HEK293 (cell line): ENCODE results near the gene FAM9A.

Source experiments
- CTCF ChIA-PET: fragments of 350-600 bp; formaldehyde crosslinking; extraction: SDS; loops from one replicate; lab custom pipeline; 2021; ENCODE audit warnings: antibody characterized with exemption; lab: Yijun Ruan, JAX
- POLR2A ChIA-PET: fragments of 300-600 bp; formaldehyde crosslinking; extraction: SDS; loops from one replicate; lab custom pipeline; 2020; ENCODE audit warnings: antibody characterized with exemption, inconsistent platforms; lab: Yijun Ruan, JAX
- H3K27ac ChIP-seq: fragments of 200-500 bp; sonication (Bioruptor generic); 2 replicates; pipeline ENCODE4 v1.5.1; 2014; ENCODE audit warnings: low read depth, low read length, control low read depth, inconsistent platforms; ENCODE audit errors: extremely low read depth
- H3K36me3 ChIP-seq, 2 experiments: fragments of 200-500 bp in 1 of 2; sonication (Bioruptor generic) in 1 of 2; 1 replicate in 1 of 2; 2 replicates in 1 of 2; pipeline ENCODE4 v1.5.1; 2014 to 2017; ENCODE audit warnings: inconsistent platforms in 2 of 2, low read length in 2 of 2; ENCODE audit not compliant: control insufficient read depth in 2 of 2, insufficient read depth in 1 of 2
- H3K4me1 ChIP-seq: fragments of 200-500 bp; sonication (Bioruptor generic); 2 replicates; pipeline ENCODE4 v1.5.1; 2014; ENCODE audit warnings: mild to moderate bottlenecking, low read length, inconsistent platforms; ENCODE audit not compliant: control insufficient read depth, insufficient read depth
- H3K4me3 ChIP-seq: 2 replicates; pipeline ENCODE4 v1.5.1; 2011; ENCODE audit warnings: low read depth, mild to moderate bottlenecking, control low read depth, low read length, moderate library complexity
- H3K9me3 ChIP-seq: fragments of 200-500 bp; sonication (Bioruptor generic); 2 replicates; pipeline ENCODE4 v1.5.1; 2014; ENCODE audit warnings: low read depth, low read length, inconsistent platforms; ENCODE audit not compliant: control insufficient read depth, insufficient read depth
- BCL11A ChIP-seq: fragments of 450-650 bp; formaldehyde crosslinking; IDR thresholded peaks from 2 replicates; pipeline ENCODE4 v1.5.1; 2016; ENCODE audit warnings: low read depth, missing biosample characterization, missing genetic modification characterization
- GFI1B ChIP-seq: fragments of 450-650 bp; formaldehyde crosslinking; IDR thresholded peaks from 2 replicates; pipeline ENCODE4 v1.5.1; 2016; ENCODE audit warnings: missing biosample characterization, missing genetic modification characterization
- GLI2 ChIP-seq: fragments of 450-650 bp; formaldehyde crosslinking; IDR thresholded peaks from 2 replicates; pipeline ENCODE4; 2017; ENCODE audit warnings: missing biosample characterization, missing genetic modification characterization, low read depth, borderline replicate concordance
- KLF8 ChIP-seq: fragments of 450-650 bp; formaldehyde crosslinking; IDR thresholded peaks from 2 replicates; pipeline ENCODE4 v1.5.1; 2016; ENCODE audit warnings: missing biosample characterization, missing genetic modification characterization
- MYNN ChIP-seq: fragments of 450-650 bp; formaldehyde crosslinking; IDR thresholded peaks from 2 replicates; pipeline ENCODE4 v1.5.1; 2016; ENCODE audit warnings: missing biosample characterization, missing genetic modification characterization, borderline replicate concordance
- SALL2 ChIP-seq: fragments of 450-650 bp; formaldehyde crosslinking; IDR thresholded peaks from 2 replicates; pipeline ENCODE4 v1.5.0; 2017; ENCODE audit warnings: missing biosample characterization, mild to moderate bottlenecking, missing genetic modification characterization, borderline replicate concordance
- SCRT1 ChIP-seq: fragments of 450-650 bp; formaldehyde crosslinking; IDR thresholded peaks from 2 replicates; pipeline ENCODE4 v1.5.1; 2016; ENCODE audit warnings: missing biosample characterization, missing genetic modification characterization, borderline replicate concordance
- SP2 ChIP-seq: fragments of 450-650 bp; formaldehyde crosslinking; IDR thresholded peaks from 2 replicates; pipeline ENCODE4 v1.5.1; 2016; ENCODE audit warnings: missing biosample characterization, missing genetic modification characterization
- YY1 ChIP-seq: fragments of 450-650 bp; formaldehyde crosslinking; IDR thresholded peaks from 2 replicates; pipeline ENCODE4 v1.5.1; 2018; ENCODE audit warnings: missing biosample characterization, missing genetic modification characterization
- YY2 ChIP-seq: fragments of 450-650 bp; formaldehyde crosslinking; IDR thresholded peaks from 2 replicates; pipeline ENCODE4 v1.5.1; 2016; ENCODE audit warnings: missing biosample characterization, missing genetic modification characterization
- ZBTB1 ChIP-seq: fragments of 450-650 bp; formaldehyde crosslinking; IDR thresholded peaks from 2 replicates; pipeline ENCODE4 v1.5.1; 2016; ENCODE audit warnings: missing biosample characterization, missing genetic modification characterization
- ZNF19 ChIP-seq: fragments of 450-650 bp; formaldehyde crosslinking; IDR thresholded peaks from 2 replicates; pipeline ENCODE4; 2016; ENCODE audit warnings: missing biosample characterization, missing genetic modification characterization, low read depth
- ZNF2 ChIP-seq: fragments of 450-650 bp; formaldehyde crosslinking; IDR thresholded peaks from 2 replicates; pipeline ENCODE4 v1.5.1; 2016; ENCODE audit warnings: missing biosample characterization, missing genetic modification characterization
- ZNF274 ChIP-seq, 2 experiments: fragments of 200-500 bp in 1 of 2; fragments of 450-650 bp in 1 of 2; sonication (Bioruptor generic) in 1 of 2; formaldehyde crosslinking in 1 of 2; IDR thresholded peaks; 2 replicates each; pipeline versions ENCODE4 v1.5.1 to v1.6.1; 2014 to 2016; ENCODE audit warnings: borderline replicate concordance in 1 of 2, inconsistent platforms in 1 of 2, low read length in 1 of 2, missing biosample characterization in 1 of 2, missing genetic modification characterization in 1 of 2
- ZNF341 ChIP-seq: fragments of 450-650 bp; formaldehyde crosslinking; IDR thresholded peaks from 2 replicates; pipeline ENCODE4; 2016; ENCODE audit warnings: low read depth, missing biosample characterization, missing genetic modification characterization
- ZNF549 ChIP-seq: fragments of 450-650 bp; IDR thresholded peaks from 2 replicates; pipeline ENCODE4 v1.5.1; 2018; ENCODE audit warnings: missing biosample characterization, missing genetic modification characterization, mild to moderate bottlenecking, inconsistent platforms, moderate library complexity
- ZNF555 ChIP-seq: fragments of 450-650 bp; formaldehyde crosslinking; conservative IDR thresholded peaks from 2 replicates; pipeline ENCODE4 v1.5.1; 2017; ENCODE audit warnings: missing biosample characterization, mild to moderate bottlenecking, missing genetic modification characterization, inconsistent platforms
- ZNF610 ChIP-seq: fragments of 450-650 bp; formaldehyde crosslinking; IDR thresholded peaks from 2 replicates; pipeline ENCODE4 v1.5.1; 2016; ENCODE audit warnings: missing biosample characterization, missing genetic modification characterization, borderline replicate concordance
- ZNF621 ChIP-seq: fragments of 450-650 bp; formaldehyde crosslinking; IDR thresholded peaks from 2 replicates; pipeline ENCODE4 v1.5.1; 2017; ENCODE audit warnings: missing biosample characterization, missing genetic modification characterization
- ZNF624 ChIP-seq: fragments of 450-650 bp; formaldehyde crosslinking; IDR thresholded peaks from 2 replicates; pipeline ENCODE4 v1.5.1; 2017; ENCODE audit warnings: missing biosample characterization, missing genetic modification characterization
- ZNF677 ChIP-seq: fragments of 450-650 bp; IDR thresholded peaks from 2 replicates; pipeline ENCODE4 v1.5.0; 2018; ENCODE audit warnings: missing biosample characterization, mild to moderate bottlenecking, missing genetic modification characterization, moderate library complexity
- ZNF701 ChIP-seq: fragments of 450-650 bp; formaldehyde crosslinking; IDR thresholded peaks from 2 replicates; pipeline ENCODE4 v1.5.1; 2016; ENCODE audit warnings: missing biosample characterization, missing genetic modification characterization
- ZNF707 ChIP-seq: fragments of 450-650 bp; formaldehyde crosslinking; IDR thresholded peaks from 2 replicates; pipeline ENCODE4 v1.5.1; 2016; ENCODE audit warnings: missing biosample characterization, missing genetic modification characterization
- ZSCAN30 ChIP-seq: fragments of 450-650 bp; IDR thresholded peaks from 2 replicates; pipeline ENCODE4 v1.5.1; 2018; ENCODE audit warnings: missing biosample characterization, mild to moderate bottlenecking, missing genetic modification characterization, moderate library complexity
- TF ChIP-seq, protein P1 (sequence below): fragments of 450-650 bp; formaldehyde crosslinking; conservative IDR thresholded peaks from 2 replicates; pipeline ENCODE4 v1.5.1; 2016; ENCODE audit warnings: low read depth, missing biosample characterization, missing genetic modification characterization
- TF ChIP-seq, protein P2 (sequence below): fragments of 450-650 bp; formaldehyde crosslinking; IDR thresholded peaks from 2 replicates; pipeline ENCODE4 v1.5.1; 2016; ENCODE audit warnings: missing biosample characterization, missing genetic modification characterization
- TF ChIP-seq, protein P3 (sequence below): fragments of 450-650 bp; formaldehyde crosslinking; IDR thresholded peaks from 2 replicates; pipeline ENCODE4; 2016; ENCODE audit warnings: missing biosample characterization, missing genetic modification characterization
- TF ChIP-seq, protein P4 (sequence below): fragments of 450-650 bp; formaldehyde crosslinking; IDR thresholded peaks from 2 replicates; pipeline ENCODE4 v1.5.1; 2016; ENCODE audit warnings: missing biosample characterization, missing genetic modification characterization

FAM9A gene

DNA sequence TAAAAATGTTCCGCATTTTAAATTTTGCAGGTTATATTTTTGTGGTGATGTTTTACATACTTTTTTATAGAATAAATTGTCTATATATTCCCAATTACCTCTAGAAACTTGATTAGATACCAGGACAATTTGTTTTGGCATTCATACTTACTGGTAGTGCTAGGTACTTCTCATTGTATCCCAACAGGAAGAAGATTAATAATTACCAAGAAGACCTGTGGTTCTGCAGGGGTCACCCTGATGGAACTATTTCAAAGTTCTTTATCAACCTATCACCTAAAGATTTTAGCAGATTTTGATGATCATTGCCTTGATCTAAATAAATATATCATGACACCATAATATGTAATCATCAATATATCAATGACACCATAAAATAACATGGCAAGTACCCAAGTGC is 22.5 kb upstream of the FAM9A start:
- no peaks in the 10 kb centered on the region for H3K36me3 ChIP-seq
- no peaks in the 10 kb centered on the region for H3K9me3 ChIP-seq
- no peaks in the 10 kb centered on the region for H3K4me1 ChIP-seq
- TF ChIP-seq ZNF2 (tag by site-specific recombination) (no peak), ZBTB1 (tag by site-specific recombination) (no peak), GFI1B (tag by site-specific recombination) (no peak), GLI2 (tag by site-specific recombination) (no peak), KLF8 (tag by site-specific recombination) (no peak), ZNF274 (IDR thresholded peaks at IDR 0.05; ENCODE audit: low read length) (no peak), ZNF274 (tag by site-specific recombination; IDR thresholded peaks at IDR 0.05; ENCODE audit: borderline replicate concordance) (no peak), SP2 (tag by site-specific recombination) (no peak), YY1 (tag by site-specific recombination) (no peak), ZNF701 (tag by site-specific recombination) (no peak), YY2 (tag by site-specific recombination) (no peak), BCL11A (tag by site-specific recombination) (no peak), SALL2 (no peak), ZNF341 (no peak), ZNF707 (tag by site-specific recombination) (no peak), MYNN (no peak), ZNF549 (tag by site-specific recombination) (no peak)
- TF ChIP-seq, protein P1, sequence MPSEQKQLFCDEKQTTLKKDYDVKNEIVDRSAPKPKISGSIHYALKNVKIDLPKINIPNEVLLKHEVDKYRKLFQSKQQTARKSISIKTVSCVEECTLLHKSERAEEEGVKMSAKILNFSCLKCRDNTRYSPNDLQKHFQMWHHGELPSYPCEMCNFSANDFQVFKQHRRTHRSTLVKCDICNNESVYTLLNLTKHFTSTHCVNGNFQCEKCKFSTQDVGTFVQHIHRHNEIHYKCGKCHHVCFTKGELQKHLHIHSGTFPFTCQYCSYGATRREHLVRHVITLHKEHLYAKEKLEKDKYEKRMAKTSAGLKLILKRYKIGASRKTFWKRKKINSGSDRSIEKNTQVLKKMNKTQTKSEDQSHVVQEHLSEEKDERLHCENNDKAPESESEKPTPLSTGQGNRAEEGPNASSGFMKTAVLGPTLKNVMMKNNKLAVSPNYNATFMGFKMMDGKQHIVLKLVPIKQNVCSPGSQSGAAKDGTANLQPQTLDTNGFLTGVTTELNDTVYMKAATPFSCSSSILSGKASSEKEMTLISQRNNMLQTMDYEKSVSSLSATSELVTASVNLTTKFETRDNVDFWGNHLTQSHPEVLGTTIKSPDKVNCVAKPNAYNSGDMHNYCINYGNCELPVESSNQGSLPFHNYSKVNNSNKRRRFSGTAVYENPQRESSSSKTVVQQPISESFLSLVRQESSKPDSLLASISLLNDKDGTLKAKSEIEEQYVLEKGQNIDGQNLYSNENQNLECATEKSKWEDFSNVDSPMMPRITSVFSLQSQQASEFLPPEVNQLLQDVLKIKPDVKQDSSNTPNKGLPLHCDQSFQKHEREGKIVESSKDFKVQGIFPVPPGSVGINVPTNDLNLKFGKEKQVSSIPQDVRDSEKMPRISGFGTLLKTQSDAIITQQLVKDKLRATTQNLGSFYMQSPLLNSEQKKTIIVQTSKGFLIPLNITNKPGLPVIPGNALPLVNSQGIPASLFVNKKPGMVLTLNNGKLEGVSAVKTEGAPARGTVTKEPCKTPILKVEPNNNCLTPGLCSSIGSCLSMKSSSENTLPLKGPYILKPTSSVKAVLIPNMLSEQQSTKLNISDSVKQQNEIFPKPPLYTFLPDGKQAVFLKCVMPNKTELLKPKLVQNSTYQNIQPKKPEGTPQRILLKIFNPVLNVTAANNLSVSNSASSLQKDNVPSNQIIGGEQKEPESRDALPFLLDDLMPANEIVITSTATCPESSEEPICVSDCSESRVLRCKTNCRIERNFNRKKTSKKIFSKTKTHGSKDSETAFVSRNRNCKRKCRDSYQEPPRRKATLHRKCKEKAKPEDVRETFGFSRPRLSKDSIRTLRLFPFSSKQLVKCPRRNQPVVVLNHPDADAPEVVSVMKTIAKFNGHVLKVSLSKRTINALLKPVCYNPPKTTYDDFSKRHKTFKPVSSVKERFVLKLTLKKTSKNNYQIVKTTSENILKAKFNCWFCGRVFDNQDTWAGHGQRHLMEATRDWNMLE (tag by site-specific recombination) = no peak
- TF ChIP-seq, protein P2, sequence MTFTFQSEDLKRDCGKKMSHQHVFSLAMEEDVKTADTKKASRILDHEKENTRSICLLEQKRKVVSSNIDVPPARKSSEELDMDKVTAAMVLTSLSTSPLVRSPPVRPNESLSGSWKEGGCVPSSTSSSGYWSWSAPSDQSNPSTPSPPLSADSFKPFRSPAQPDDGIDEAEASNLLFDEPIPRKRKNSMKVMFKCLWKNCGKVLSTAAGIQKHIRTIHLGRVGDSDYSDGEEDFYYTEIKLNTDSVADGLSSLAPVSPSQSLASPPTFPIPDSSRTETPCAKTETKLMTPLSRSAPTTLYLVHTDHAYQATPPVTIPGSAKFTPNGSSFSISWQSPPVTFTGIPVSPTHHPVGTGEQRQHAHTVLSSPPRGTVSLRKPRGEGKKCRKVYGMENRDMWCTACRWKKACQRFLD (tag by site-specific recombination) = no peak
- TF ChIP-seq, all 188 proteins: peak for 0
- ChIA-PET POLR2A (no interaction called here), CTCF (no interaction called here)
- no peak overlapping the region for H3K27ac ChIP-seq
- no peak overlapping the region for H3K4me3 ChIP-seq

DNA sequence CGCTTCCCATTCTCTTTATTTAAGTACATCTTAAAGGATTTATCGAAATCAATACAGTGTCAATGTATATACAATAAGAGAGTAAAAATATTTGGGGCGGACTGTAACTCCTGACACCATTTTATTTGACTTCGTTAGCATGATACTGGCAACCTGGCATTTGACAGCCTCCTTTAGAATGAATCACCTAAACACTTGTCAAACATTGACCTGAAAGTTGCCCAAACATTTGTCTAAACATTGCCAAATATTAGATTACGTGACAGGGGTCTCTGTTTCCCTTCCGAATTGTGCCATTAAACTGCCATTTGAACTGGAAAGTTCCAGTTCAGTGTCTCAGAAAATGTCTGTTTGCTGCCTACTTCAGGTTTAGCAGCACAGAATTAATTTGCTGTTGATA is 20.8 kb upstream of the FAM9A start:
- no peaks in the 10 kb centered on the region for H3K36me3 ChIP-seq
- no peak overlapping the region for H3K4me3 ChIP-seq
- H3K27ac ChIP-seq = no peak overlapping the region
- POLR2A ChIA-PET = no interaction called here
- no peaks in the 10 kb centered on the region for H3K9me3 ChIP-seq
- CTCF ChIA-PET = no interaction called here
- H3K4me1 ChIP-seq = no peaks in the 10 kb centered on the region
- no peak for TF ChIP-seq SCRT1 (tag by site-specific recombination)
- TF ChIP-seq, protein P3, sequence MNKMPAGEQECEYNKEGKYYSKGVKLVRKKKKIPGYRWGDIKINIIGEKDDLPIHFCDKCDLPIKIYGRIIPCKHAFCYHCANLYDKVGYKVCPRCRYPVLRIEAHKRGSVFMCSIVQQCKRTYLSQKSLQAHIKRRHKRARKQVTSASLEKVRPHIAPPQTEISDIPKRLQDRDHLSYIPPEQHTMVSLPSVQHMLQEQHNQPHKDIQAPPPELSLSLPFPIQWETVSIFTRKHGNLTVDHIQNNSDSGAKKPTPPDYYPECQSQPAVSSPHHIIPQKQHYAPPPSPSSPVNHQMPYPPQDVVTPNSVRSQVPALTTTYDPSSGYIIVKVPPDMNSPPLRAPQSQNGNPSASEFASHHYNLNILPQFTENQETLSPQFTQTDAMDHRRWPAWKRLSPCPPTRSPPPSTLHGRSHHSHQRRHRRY (tag by site-specific recombination) = no peak
- TF ChIP-seq ZNF610 (tag by site-specific recombination) = no peak
- no peak for TF ChIP-seq ZNF555 (tag by site-specific recombination)
- no peak for TF ChIP-seq ZSCAN30
- TF ChIP-seq ZNF677 (tag by site-specific recombination) = no peak
- TF ChIP-seq ZNF701 (tag by site-specific recombination) = no peak
- TF ChIP-seq ZNF624 (tag by site-specific recombination) = no peak
- no peak for TF ChIP-seq ZNF621
- TF ChIP-seq, protein P4, sequence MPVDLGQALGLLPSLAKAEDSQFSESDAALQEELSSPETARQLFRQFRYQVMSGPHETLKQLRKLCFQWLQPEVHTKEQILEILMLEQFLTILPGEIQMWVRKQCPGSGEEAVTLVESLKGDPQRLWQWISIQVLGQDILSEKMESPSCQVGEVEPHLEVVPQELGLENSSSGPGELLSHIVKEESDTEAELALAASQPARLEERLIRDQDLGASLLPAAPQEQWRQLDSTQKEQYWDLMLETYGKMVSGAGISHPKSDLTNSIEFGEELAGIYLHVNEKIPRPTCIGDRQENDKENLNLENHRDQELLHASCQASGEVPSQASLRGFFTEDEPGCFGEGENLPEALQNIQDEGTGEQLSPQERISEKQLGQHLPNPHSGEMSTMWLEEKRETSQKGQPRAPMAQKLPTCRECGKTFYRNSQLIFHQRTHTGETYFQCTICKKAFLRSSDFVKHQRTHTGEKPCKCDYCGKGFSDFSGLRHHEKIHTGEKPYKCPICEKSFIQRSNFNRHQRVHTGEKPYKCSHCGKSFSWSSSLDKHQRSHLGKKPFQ (tag by site-specific recombination) = no peak
- no peak for TF ChIP-seq ZNF19
